Measurements from ENCODE around the gene HTR2A. TPM values are rescaled to one million over a fixed set of nuclear protein-coding genes. Genes with fewer than 3 reads are reported as not detected.
"Not testable (repeated sequence)": the region's sequence is repeated elsewhere in the genome, so short reads cannot be mapped to it uniquely, and the experiment has no call there.

The HTR2A gene
- total RNA-seq, 1 experiment from 2014 or later: not detected

- no peak for DNase-seq (ENCODE audit: low spot score)
Measured at GRCh38 chr13:46812301-46812797, 84.5 kb downstream of the HTR2A start.

GRCh38 chr13:46810440-46810839 lies 86.4 kb downstream of the HTR2A start:
- DNase-seq (ENCODE audit: low spot score): no peak

- DNase-seq (ENCODE audit: low spot score): not testable (repeated sequence)
Measured at GRCh38 chr13:46804921-46805320, 91.9 kb downstream of the HTR2A start.

DNA sequence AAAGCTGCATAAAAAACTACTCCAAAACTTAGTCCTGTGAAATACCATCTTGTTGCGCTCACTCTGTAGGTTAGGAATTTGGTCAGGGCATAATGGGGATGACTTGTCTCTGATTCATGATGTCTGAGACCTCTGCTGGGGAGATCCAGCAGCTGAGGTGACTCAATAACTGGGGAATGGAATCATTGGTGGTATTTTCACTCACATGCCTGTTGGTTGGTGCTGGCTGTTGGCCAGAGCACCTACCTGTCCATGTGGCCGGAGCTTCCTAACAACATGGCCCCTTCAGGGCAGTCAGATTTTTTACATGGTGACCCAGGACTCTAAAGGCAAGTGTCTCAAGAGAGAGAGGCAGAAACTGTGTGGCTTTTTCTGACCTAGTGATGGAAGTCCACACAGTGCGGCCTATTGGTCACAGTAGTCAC lies 92.5 kb downstream of the HTR2A start:
- no peak for DNase-seq (ENCODE audit: low spot score)

GRCh38 chr13:46803586-46803985 lies 93.3 kb downstream of the HTR2A start:
- DNase-seq (ENCODE audit: low spot score): no peak

- DNase-seq (ENCODE audit: low spot score): no peak
Measured at GRCh38 chr13:46801858-46802257, 95.0 kb downstream of the HTR2A start.

- DNase-seq (ENCODE audit: low spot score): no peak
Measured at GRCh38 chr13:46799139-46799538, 97.7 kb downstream of the HTR2A start.

GRCh38 chr13:46797501-46798237 lies 99.2 kb downstream of the HTR2A start:
- no peak for DNase-seq (ENCODE audit: low spot score)

- DNase-seq (ENCODE audit: low spot score): peak; percentile 98
Measured at GRCh38 chr13:46796515-46797474, 100.1 kb downstream of the HTR2A start, which contains the start of gene ESD. TSS of gene ESD (minus strand) at chr13:46797161. CDS start at chr13:46791413, 5,748 bp downstream.

- peak; percentile 15 for DNase-seq (ENCODE audit: low spot score)
Measured at GRCh38 chr13:46796129-46796514, 100.7 kb downstream of the HTR2A start.

DNA sequence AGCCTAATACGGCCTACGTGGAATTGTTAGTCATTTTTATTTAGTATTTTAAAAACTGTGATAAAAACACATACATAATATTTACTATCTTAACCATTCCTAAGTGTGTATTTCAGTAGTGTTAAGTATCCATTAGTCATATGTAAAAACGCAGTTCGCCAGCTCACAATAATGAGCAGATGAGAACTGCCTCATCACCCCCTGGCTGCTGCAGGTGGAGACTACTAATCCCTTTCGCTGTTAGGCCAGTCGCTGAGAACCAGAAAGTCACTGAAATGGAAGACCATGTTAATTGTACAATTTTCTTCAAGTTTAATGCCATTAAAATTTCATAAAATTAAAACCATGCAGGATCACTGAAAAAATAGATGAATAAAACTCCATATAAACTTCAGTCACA lies 101.5 kb downstream of the HTR2A start:
- DNase-seq (ENCODE audit: low spot score): no peak

DNA sequence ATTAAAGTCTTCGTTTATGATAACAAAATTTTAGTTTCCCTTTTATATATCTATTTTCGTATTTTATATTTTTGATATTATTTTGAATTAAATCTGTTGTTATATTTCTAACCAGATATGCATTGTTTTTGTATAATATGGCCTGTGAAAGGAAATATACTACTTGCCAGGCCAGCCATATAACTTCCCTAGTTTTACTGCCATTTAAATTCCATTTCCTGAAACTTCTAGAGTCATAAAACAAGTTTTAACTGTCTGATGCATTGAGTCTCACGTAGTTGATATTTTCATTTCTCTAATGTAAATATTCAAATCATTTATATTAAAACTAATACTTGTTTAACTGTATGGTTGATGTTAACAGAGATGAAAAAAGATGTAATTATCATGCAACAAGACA lies 113.3 kb downstream of the HTR2A start:
- no peak for DNase-seq (ENCODE audit: low spot score)

- no peak for DNase-seq (ENCODE audit: low spot score)
Measured at GRCh38 chr13:46782691-46783090, 114.2 kb downstream of the HTR2A start.

DNA sequence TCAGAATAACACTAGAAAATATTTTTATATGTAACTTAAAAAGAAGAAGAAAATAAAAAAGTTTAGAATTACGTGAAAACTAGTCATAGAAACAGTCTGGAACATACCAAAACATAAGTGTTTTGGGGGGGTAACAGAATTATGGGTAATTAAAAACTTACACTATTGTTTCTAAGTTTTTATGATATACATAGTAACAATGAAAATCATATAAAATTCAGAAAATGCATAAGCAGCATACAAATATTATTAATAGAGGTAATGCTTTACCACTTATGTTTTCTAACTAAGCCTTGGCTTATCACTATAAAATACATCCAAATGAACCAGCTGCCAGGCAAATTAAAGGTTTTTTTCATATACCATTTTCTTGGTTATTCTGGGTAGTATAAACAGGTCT lies 114.8 kb downstream of the HTR2A start:
- no peak for DNase-seq (ENCODE audit: low spot score)

Other genes with a start within 250 kb of the HTR2A start
- 63.8 and 67.8 TPM in 2 replicates for gene ESD, start 99.9 kb downstream of the HTR2A start, total RNA-seq (2014; rRNA removed; shearing (Covaris generic))